ENCODE results near the gene FRMPD4.
"Not testable (repeated sequence)": the region's sequence is repeated elsewhere in the genome, so short reads cannot be mapped to it uniquely, and the experiment has no call there.

The FRMPD4 gene

GRCh38 chrX:12153317-12153716 lies 15.0 kb downstream of the FRMPD4 start:
- ATAC-seq = no peak
- TF ChIP-seq OSR1 (CRISPR knock-in tag; IDR thresholded peaks at IDR 0.05) (no peak), ZNF565 (CRISPR knock-in tag; conservative IDR thresholded peaks at IDR 0.05; ENCODE audit: low read depth) (no peak), TCF4 (CRISPR knock-in tag; IDR thresholded peaks at IDR 0.05; ENCODE audit: borderline replicate concordance) (no peak), POU6F1 (CRISPR knock-in tag; IDR thresholded peaks at IDR 0.05; ENCODE audit: borderline replicate concordance, low read depth) (no peak), PATZ1 (CRISPR knock-in tag; IDR thresholded peaks at IDR 0.05; ENCODE audit: borderline replicate concordance) (no peak), GLIS3 (CRISPR knock-in tag; IDR thresholded peaks at IDR 0.05) (no peak), ZFP3 (CRISPR knock-in tag; IDR thresholded peaks at IDR 0.05) (no peak), ESRRG (CRISPR knock-in tag; IDR thresholded peaks at IDR 0.05) (no peak), ZC3H10 (CRISPR knock-in tag; IDR thresholded peaks at IDR 0.05) (no peak)

GRCh38 chrX:12153741-12154140 lies 15.5 kb downstream of the FRMPD4 start:
- ATAC-seq = no peak
- TF ChIP-seq GLIS3 (CRISPR knock-in tag; IDR thresholded peaks at IDR 0.05) (no peak), ZNF565 (CRISPR knock-in tag; conservative IDR thresholded peaks at IDR 0.05; ENCODE audit: low read depth) (no peak)

- no peak for TF ChIP-seq ISL1 (CRISPR knock-in tag; IDR thresholded peaks at IDR 0.05)
- no peak for TF ChIP-seq ZNF565 (CRISPR knock-in tag; conservative IDR thresholded peaks at IDR 0.05; ENCODE audit: low read depth)
- TF ChIP-seq TCF4 (CRISPR knock-in tag; IDR thresholded peaks at IDR 0.05; ENCODE audit: borderline replicate concordance) = no peak
- TF ChIP-seq, protein P1, sequence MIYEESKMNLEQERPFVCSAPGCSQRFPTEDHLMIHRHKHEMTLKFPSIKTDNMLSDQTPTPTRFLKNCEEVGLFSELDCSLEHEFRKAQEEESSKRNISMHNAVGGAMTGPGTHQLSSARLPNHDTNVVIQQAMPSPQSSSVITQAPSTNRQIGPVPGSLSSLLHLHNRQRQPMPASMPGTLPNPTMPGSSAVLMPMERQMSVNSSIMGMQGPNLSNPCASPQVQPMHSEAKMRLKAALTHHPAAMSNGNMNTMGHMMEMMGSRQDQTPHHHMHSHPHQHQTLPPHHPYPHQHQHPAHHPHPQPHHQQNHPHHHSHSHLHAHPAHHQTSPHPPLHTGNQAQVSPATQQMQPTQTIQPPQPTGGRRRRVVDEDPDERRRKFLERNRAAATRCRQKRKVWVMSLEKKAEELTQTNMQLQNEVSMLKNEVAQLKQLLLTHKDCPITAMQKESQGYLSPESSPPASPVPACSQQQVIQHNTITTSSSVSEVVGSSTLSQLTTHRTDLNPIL (CRISPR knock-in tag; IDR thresholded peaks at IDR 0.05; ENCODE audit: low read depth) = no peak
- no peak for TF ChIP-seq ARNTL (CRISPR knock-in tag; IDR thresholded peaks at IDR 0.05; ENCODE audit: borderline replicate concordance, low read depth)
- no peak for TF ChIP-seq PPARA (CRISPR knock-in tag; IDR thresholded peaks at IDR 0.05; ENCODE audit: borderline replicate concordance)
- TF ChIP-seq RARB (CRISPR knock-in tag; IDR thresholded peaks at IDR 0.05) = no peak
- no peak for ATAC-seq
Observed at GRCh38 chrX:12159799-12160198, 21.5 kb downstream of the FRMPD4 start.

DNA sequence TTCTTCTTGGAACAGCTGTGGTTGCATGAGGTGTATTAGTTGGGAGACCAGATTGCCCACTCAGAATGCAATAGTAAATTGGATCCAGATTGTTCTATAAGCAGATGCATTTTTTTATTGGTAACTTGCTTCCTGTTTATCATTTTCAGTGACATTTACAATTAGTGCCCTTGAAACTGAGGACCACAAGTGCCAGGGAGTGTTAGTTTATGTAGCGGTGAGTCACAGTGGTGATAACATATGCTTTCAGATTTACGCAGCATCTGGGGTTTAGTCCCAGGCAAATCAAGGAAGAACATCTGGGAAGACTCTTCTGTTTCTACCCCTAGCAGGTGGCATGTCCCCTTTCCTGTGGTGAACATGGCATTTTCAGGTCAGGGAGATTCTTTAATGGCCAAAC lies 24.1 kb downstream of the FRMPD4 start:
- TF ChIP-seq GLIS3 (CRISPR knock-in tag; IDR thresholded peaks at IDR 0.05) = no peak
- no peak for TF ChIP-seq CSDC2 (CRISPR knock-in tag; IDR thresholded peaks at IDR 0.05)
- TF ChIP-seq ZFP3 (CRISPR knock-in tag; IDR thresholded peaks at IDR 0.05) = no peak
- no peak for TF ChIP-seq ZNF565 (CRISPR knock-in tag; conservative IDR thresholded peaks at IDR 0.05; ENCODE audit: low read depth)
- TF ChIP-seq ZFP30 (CRISPR knock-in tag; IDR thresholded peaks at IDR 0.05) = no peak
- TF ChIP-seq ZNF8 (CRISPR knock-in tag; IDR thresholded peaks at IDR 0.05) = no peak
- no peak for TF ChIP-seq TCF4 (CRISPR knock-in tag; IDR thresholded peaks at IDR 0.05; ENCODE audit: borderline replicate concordance)
- TF ChIP-seq TOX (CRISPR knock-in tag; IDR thresholded peaks at IDR 0.05; ENCODE audit: borderline replicate concordance) = no peak
- TF ChIP-seq PPARA (CRISPR knock-in tag; IDR thresholded peaks at IDR 0.05; ENCODE audit: borderline replicate concordance) = no peak
- TF ChIP-seq OSR1 (CRISPR knock-in tag; IDR thresholded peaks at IDR 0.05) = no peak
- TF ChIP-seq BACH2 (CRISPR knock-in tag; IDR thresholded peaks at IDR 0.05; ENCODE audit: borderline replicate concordance) = no peak
- TF ChIP-seq POU6F1 (CRISPR knock-in tag; IDR thresholded peaks at IDR 0.05; ENCODE audit: borderline replicate concordance, low read depth) = no peak
- no peak for TF ChIP-seq ZC3H10 (CRISPR knock-in tag; IDR thresholded peaks at IDR 0.05)
- TF ChIP-seq SNAI2 (CRISPR knock-in tag; IDR thresholded peaks at IDR 0.05) = no peak
- TF ChIP-seq, protein P1 (CRISPR knock-in tag; IDR thresholded peaks at IDR 0.05; ENCODE audit: low read depth) = no peak
- TF ChIP-seq PATZ1 (CRISPR knock-in tag; IDR thresholded peaks at IDR 0.05; ENCODE audit: borderline replicate concordance) = no peak
- no peak for TF ChIP-seq RARB (CRISPR knock-in tag; IDR thresholded peaks at IDR 0.05)
- TF ChIP-seq ESRRG (CRISPR knock-in tag; IDR thresholded peaks at IDR 0.05) = no peak
- no peak for ATAC-seq

- ATAC-seq = not testable (repeated sequence)
Observed at GRCh38 chrX:12164180-12164579, 25.9 kb downstream of the FRMPD4 start.

Measured in SK-N-SH treated with all-trans-retinoic acid at 6 μM for 48 hours (cell line).